RPMI7951 (cell line): ENCODE data around the gene LEUTX. TPM values are rescaled to one million over a fixed set of nuclear protein-coding genes. Genes with fewer than 3 reads are reported as not detected.
"Not testable (repeated sequence)": the region's sequence is repeated elsewhere in the genome, so short reads cannot be mapped to it uniquely, and the experiment has no call there.

ENCODE experiments used
- DNase-seq: peaks from one replicate; pipeline ENCODE4 v3.0.0-alpha.2; 2012; ENCODE audit warnings: low read depth
- total RNA-seq: library from RNA; depleted of rRNA; stranded (reverse); fragments of >200 nt; shearing (Covaris generic); gene quantifications from 2 replicates; pipeline ENCODE4 v1.2.3, GENCODE V29; 2014; rRNA removed

The LEUTX gene, protein sequence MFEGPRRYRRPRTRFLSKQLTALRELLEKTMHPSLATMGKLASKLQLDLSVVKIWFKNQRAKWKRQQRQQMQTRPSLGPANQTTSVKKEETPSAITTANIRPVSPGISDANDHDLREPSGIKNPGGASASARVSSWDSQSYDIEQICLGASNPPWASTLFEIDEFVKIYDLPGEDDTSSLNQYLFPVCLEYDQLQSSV
- not detected in 2 replicates for total RNA-seq

GRCh38 chr19:39778763-39779162, at the start of gene LEUTX:
TSS of gene LEUTX (plus strand) at chr19:39778854. CDS start at chr19:39778921, 67 bp downstream.
- no peak for DNase-seq

- DNase-seq, result no peak
Observed at GRCh38 chr19:39729594-39729993, 49.1 kb upstream of the LEUTX start.

DNA sequence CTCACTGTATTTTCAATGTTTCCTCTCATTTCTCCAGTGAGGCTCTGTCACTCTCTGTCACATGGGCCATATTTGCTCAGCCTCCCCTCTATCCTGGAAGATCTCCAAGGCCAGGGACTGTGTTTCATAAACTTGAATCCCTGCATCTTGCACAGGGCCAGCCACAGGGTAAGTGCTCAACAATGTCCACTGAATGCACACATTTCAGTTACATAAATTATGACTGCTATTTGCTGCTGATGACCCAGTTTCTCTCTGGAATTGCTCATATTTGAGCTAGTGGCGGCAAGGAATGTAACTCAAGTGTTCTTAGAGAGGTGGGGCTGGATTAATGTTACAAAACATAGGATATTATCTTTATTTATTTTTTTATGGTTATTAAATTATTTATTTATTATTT, 47.0 kb upstream of the LEUTX start:
- DNase-seq, result no peak

DNA sequence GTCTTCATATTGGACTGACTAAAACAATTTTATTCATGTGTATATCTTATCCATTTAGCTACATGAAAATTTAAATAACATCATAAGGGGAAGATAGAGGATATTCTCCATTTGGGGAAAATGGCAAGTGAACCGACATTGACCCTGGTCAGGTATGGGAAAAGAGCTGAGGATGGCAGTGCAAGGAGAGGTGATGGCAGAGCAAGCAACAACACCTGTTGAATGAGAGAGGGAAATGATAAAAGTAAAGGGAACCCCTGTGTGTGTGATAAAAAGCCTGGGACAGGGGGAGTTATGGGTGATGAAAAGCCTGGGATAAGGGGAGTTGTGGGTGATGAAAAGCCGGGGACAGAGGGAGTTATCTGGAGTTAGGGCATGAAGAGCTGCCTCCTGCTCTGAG, 44.8 kb upstream of the LEUTX start:
- no peak for DNase-seq

DNA sequence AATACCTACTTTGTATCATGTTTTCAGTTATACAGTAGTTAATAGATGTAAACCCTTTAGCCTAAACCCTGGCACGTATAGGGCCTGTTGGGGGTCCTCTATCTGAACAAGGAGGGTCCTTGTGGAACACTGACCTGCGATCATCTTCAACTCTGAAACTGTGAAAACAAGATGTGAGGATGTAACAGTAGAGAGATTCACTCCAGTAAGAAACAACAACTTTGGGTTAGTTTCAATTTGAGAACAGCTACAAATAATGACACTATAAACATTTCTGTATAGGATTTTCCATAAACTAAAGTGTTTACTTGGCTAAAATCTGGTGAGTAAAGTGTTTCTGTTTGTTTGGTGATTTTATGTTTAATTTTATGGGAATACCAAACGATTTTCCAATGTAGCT, 43.0 kb upstream of the LEUTX start:
- no peak for DNase-seq

GRCh38 chr19:39736088-39736487, 42.6 kb upstream of the LEUTX start:
- no peak for DNase-seq

- DNase-seq, result no peak
Observed at GRCh38 chr19:39737351-39737750, 41.3 kb upstream of the LEUTX start.

- no peak for DNase-seq
Observed at GRCh38 chr19:39737891-39738290, 40.8 kb upstream of the LEUTX start, which contains the start of gene CLC. TSS of gene CLC (minus strand) at chr19:39738029. CDS start at chr19:39737952, 77 bp downstream.

DNA sequence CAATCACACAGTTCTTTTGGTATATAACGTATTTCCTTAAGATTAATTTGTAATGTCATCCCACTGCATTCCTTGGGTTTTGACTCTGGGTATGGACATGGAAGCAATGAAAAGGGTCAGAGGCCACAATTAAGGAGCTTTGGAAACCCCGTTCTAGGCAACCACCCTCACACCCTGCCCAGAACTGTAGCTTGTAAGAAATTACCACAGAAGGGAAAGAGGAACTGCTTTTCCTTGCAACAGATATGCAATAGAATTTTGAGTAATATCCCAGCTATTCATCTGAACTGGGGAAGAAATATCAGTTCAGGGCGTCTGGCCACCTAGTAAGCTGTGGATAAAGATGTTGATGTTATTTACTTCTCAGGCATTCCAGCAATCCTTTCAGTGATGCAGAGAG, 39.8 kb upstream of the LEUTX start:
- DNase-seq, result no peak

- DNase-seq, result no peak
Observed at GRCh38 chr19:39740395-39740794, 38.3 kb upstream of the LEUTX start.

DNA sequence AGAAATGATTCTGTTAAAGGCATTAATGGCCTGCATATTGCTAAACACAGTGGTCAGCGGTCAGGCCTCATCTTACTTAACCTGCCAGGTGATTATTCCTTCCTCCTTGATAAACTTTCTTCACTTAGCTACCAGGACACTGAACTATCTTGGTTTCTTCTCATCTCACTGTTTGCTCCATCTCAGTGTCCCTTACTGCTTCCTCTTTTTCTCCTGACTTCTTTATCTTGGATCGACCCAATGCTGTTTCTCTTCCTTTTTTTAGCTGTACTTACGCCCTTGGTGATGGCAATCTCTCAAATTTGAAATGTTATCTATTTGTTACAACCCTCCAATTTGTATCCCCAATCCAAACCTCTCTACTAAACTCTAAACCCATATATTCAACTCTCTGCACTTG, 33.0 kb upstream of the LEUTX start:
- no peak for DNase-seq

GRCh38 chr19:39746836-39747529, 31.7 kb upstream of the LEUTX start:
- DNase-seq, result no peak

GRCh38 chr19:39749981-39750380, 28.7 kb upstream of the LEUTX start:
- DNase-seq, result no peak

- no peak for DNase-seq
Observed at GRCh38 chr19:39752390-39752789, 26.3 kb upstream of the LEUTX start.

GRCh38 chr19:39752795-39753194, 25.9 kb upstream of the LEUTX start:
- DNase-seq, result no peak

GRCh38 chr19:39754544-39754943, 24.1 kb upstream of the LEUTX start:
- no peak for DNase-seq

DNA sequence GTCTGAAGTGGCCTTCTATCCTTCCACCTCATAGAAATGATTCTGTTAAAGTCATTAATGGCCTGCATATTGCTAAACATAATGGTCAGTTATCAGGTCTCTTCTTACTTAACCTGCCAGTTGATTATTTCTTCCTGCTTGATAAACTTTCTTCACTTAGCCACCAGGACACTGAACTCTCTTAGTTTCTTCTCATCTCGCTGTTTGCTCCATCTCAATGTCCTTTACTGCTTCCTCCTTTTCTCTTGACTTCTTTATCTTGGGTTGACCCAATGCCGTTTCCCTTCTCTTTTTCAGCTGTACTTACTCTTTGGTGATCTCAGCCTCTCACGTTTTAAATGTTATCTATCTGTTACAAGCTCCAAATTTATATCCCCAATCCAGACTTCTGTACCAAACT, 23.7 kb upstream of the LEUTX start:
- DNase-seq, result no peak

- DNase-seq, result no peak
Observed at GRCh38 chr19:39759457-39760184, 19.0 kb upstream of the LEUTX start.

- DNase-seq, result not testable (repeated sequence)
Observed at GRCh38 chr19:39761851-39762250, 16.8 kb upstream of the LEUTX start.

GRCh38 chr19:39765091-39766076, 13.3 kb upstream of the LEUTX start:
- DNase-seq, result peak; percentile 54

DNA sequence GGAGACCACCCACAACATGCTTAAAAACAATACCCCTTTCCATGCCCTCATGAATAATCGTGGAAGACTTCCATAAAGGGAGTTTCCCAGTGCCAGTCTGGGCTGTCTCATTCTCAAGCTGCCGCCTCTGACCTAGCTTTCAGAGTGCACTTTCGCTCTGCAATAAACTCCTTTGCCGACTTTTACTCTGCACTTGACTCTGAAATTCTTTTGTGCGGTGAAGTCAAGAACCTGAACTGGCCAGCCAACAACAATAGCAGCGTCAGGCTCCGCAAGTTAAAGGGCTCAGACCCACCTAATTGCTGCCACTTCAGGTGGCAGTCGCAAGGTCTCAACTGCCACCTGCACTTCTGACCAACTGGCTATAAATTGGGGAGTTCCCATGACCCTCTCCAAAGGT, 10.3 kb upstream of the LEUTX start:
- no peak for DNase-seq

DNA sequence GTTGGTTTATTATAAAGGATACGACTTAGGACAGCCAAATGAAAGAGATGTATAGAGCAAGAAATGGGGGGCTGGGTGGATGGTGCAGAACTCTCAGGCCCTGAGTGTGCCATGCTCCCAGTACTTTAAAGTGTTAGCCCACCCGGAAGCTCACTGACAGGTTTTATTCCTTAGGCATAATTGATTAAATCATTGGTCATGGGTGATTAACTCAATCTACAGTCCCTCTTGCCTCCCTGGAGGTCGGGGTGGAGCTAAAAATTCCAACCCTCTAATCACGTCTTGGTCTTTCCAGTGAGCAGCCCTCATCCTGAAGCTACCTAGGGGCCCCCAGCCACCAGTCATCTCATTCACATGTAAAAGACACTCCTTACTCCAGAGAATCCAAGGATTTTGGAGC, 9.9 kb upstream of the LEUTX start:
- no peak for DNase-seq
